H1 (cell line): ENCODE measurements around the gene CEP135.

Source experiments
- BRCA1 ChIP-seq: IDR thresholded peaks from 2 replicates; pipeline ENCODE4 v1.6.1; 2012; ENCODE audit warnings: low read depth, low read length, improper control_type of control experiment
- CHD2 ChIP-seq: IDR thresholded peaks from 2 replicates; pipeline ENCODE4 v1.6.1; 2012; ENCODE audit warnings: low read length, improper control_type of control experiment
- EP300 ChIP-seq, 2 experiments: IDR thresholded peaks; 1 replicate in 1 of 2; 2 replicates in 1 of 2; pipeline ENCODE4 v1.6.1; 2011 to 2012; ENCODE audit warnings: low read depth in 2 of 2, low read length in 2 of 2, mild to moderate bottlenecking in 2 of 2, borderline replicate concordance in 1 of 2, inconsistent platforms in 1 of 2, moderate library complexity in 1 of 2
- EZH2 ChIP-seq: fragments of 200-600 bp; sonication (generic); IDR thresholded peaks from 2 replicates; pipeline ENCODE4 v1.7.1; 2012; ENCODE audit warnings: low read depth, mild to moderate bottlenecking, moderate library complexity, low read length, inconsistent platforms; ENCODE audit not compliant: severe bottlenecking
- FOSL1 ChIP-seq: IDR thresholded peaks from 2 replicates; pipeline ENCODE4 v1.6.1; 2011; ENCODE audit warnings: mild to moderate bottlenecking, low read depth, low read length, moderate library complexity; ENCODE audit not compliant: insufficient read depth
- JUN ChIP-seq: IDR thresholded peaks from 2 replicates; pipeline ENCODE4 v1.6.1; 2011; ENCODE audit warnings: low read depth, mild to moderate bottlenecking, improper control_type of control experiment, low read length
- MAFK ChIP-seq: IDR thresholded peaks from 2 replicates; pipeline ENCODE4 v1.6.1; 2012; ENCODE audit warnings: low read depth, mild to moderate bottlenecking, improper control_type of control experiment, low read length
- PHF8 ChIP-seq: fragments of 200-600 bp; sonication (generic); conservative IDR thresholded peaks from 2 replicates; pipeline ENCODE4 v1.7.1; 2012; ENCODE audit warnings: low read depth, mild to moderate bottlenecking, inconsistent platforms, low read length, moderate library complexity
- POLR2A ChIP-seq, 2 experiments: IDR thresholded peaks; 1 replicate in 1 of 2; 2 replicates in 1 of 2; pipeline ENCODE4 v1.6.1; 2011; ENCODE audit warnings: low read depth in 2 of 2, low read length in 2 of 2, mild to moderate bottlenecking in 2 of 2; ENCODE audit errors: control extremely low read depth in 1 of 2
- POLR2AphosphoS5 ChIP-seq: IDR thresholded peaks from 2 replicates; pipeline ENCODE4 v1.6.1; 2011; ENCODE audit warnings: low read depth, low read length
- RXRA ChIP-seq: IDR thresholded peaks from 2 replicates; pipeline ENCODE4 v1.6.1; 2011; ENCODE audit warnings: low read depth, mild to moderate bottlenecking, low read length, moderate library complexity; ENCODE audit not compliant: insufficient read depth
- SRF ChIP-seq: IDR thresholded peaks from 2 replicates; pipeline ENCODE4 v1.6.1; 2011; ENCODE audit warnings: mild to moderate bottlenecking, low read depth, low read length, moderate library complexity
- TF ChIP-seq, protein P1 (sequence below), 3 experiments: IDR thresholded peaks; 1 replicate in 2 of 3; 2 replicates in 1 of 3; pipeline versions ENCODE4 v1.5.1 to v1.6.1; 2011; ENCODE audit warnings: low read length in 3 of 3, mild to moderate bottlenecking in 3 of 3, inconsistent platforms in 2 of 3, low read depth in 1 of 3, moderate library complexity in 1 of 3; ENCODE audit not compliant: insufficient read depth in 1 of 3; ENCODE audit errors: control extremely low read depth in 1 of 3

DNA sequence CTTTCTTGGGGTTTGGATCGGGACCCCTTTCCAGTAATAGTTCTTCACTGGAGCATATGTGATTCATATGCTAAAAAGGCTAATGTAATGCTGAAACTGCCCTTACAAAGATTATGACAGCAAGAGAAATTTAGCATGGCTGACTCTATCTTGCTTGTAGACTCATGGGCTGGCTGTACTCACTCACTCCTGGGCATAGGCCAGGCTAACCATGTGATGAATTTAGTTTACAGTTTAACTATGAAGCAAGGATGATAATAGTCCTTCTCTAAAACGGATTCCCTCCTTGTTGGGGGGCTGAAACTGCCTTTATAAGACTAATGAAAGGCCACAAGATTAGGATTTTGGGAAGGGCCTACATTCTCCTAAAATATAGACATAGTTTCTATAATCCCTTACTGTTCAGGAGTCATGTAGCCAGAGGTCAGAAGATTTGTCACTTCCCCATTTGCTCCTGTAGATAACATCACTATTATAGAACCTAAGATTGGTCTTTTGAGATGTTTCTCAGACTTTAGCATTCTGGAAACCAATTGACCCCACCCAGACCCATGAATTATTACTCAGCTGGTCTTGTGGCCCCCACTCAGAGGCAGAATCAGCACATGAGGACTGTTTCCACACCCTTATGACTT is 20.8 kb upstream of the CEP135 start:
- TF ChIP-seq EP300 (IDR thresholded peaks at IDR 0.05; ENCODE audit: borderline replicate concordance in 1 of 2, low read depth in 2 of 2, low read length in 2 of 2) (no peak), JUN (no peak), MAFK (no peak), PHF8 (no peak), SRF (no peak), EZH2 (no peak), BRCA1 (no peak), RXRA (no peak), CHD2 (no peak), FOSL1 (no peak), POLR2AphosphoS5 (no peak), POLR2A (IDR thresholded peaks at IDR 0.05; ENCODE audit: control extremely low read depth in 1 of 2, low read depth in 2 of 2, low read length in 2 of 2) (no peak)
- TF ChIP-seq, protein P1, sequence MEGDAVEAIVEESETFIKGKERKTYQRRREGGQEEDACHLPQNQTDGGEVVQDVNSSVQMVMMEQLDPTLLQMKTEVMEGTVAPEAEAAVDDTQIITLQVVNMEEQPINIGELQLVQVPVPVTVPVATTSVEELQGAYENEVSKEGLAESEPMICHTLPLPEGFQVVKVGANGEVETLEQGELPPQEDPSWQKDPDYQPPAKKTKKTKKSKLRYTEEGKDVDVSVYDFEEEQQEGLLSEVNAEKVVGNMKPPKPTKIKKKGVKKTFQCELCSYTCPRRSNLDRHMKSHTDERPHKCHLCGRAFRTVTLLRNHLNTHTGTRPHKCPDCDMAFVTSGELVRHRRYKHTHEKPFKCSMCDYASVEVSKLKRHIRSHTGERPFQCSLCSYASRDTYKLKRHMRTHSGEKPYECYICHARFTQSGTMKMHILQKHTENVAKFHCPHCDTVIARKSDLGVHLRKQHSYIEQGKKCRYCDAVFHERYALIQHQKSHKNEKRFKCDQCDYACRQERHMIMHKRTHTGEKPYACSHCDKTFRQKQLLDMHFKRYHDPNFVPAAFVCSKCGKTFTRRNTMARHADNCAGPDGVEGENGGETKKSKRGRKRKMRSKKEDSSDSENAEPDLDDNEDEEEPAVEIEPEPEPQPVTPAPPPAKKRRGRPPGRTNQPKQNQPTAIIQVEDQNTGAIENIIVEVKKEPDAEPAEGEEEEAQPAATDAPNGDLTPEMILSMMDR (IDR thresholded peaks at IDR 0.05; ENCODE audit: control extremely low read depth in 1 of 3, insufficient read depth in 1 of 3, low read depth in 1 of 3, low read length in 3 of 3): no peak
